Spleen (tissue), 7 donors: ENCODE data around the gene IFNGR1.

Experiments used
- POLR2A ChIP-seq, 3 donors: fragments of 450-650 bp; IDR thresholded peaks; one replicate each; pipeline ENCODE4 v1.5.1; 2017; ENCODE audit warnings: antibody characterized with exemption in 3 of 3, mild to moderate bottlenecking in 1 of 3
- POLR2AphosphoS5 ChIP-seq, 3 donors: sonication (generic); formaldehyde crosslinking; IDR thresholded peaks; one replicate each; pipeline ENCODE4 v1.5.1; 2017; ENCODE audit warnings: antibody characterized with exemption in 3 of 3
- TF ChIP-seq, protein P1 (sequence below), 11 experiments: fragments of 200-600 bp in 7 of 11; fragments of 450-650 bp in 4 of 11; sonication (generic) in 4 of 11; IDR thresholded peaks in 8 of 11; conservative IDR thresholded peaks in 3 of 11; 1 replicate in 7 of 11; 2 replicates in 4 of 11; pipeline versions ENCODE4 v1.4.0 to v1.8.0; 2016 to 2021; ENCODE audit warnings: antibody characterized with exemption in 11 of 11, inconsistent platforms in 4 of 11, mild to moderate bottlenecking in 1 of 11
- donor health status: DM: no; HTN: no; CAD: no; lungs with moderate emphysema.
- donor health status: DM: no; HTN: no; CAD: no.
- donor health status: DM: no; HTN: no; CAD: no.

- no peak for TF ChIP-seq POLR2A (IDR thresholded peaks at IDR 0.05)
- TF ChIP-seq, protein P1, sequence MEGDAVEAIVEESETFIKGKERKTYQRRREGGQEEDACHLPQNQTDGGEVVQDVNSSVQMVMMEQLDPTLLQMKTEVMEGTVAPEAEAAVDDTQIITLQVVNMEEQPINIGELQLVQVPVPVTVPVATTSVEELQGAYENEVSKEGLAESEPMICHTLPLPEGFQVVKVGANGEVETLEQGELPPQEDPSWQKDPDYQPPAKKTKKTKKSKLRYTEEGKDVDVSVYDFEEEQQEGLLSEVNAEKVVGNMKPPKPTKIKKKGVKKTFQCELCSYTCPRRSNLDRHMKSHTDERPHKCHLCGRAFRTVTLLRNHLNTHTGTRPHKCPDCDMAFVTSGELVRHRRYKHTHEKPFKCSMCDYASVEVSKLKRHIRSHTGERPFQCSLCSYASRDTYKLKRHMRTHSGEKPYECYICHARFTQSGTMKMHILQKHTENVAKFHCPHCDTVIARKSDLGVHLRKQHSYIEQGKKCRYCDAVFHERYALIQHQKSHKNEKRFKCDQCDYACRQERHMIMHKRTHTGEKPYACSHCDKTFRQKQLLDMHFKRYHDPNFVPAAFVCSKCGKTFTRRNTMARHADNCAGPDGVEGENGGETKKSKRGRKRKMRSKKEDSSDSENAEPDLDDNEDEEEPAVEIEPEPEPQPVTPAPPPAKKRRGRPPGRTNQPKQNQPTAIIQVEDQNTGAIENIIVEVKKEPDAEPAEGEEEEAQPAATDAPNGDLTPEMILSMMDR (IDR thresholded peaks at IDR 0.05 in 8 of 11, conservative IDR thresholded peaks at IDR 0.05 in 3 of 11) = no peak
- no peak for TF ChIP-seq POLR2AphosphoS5 (IDR thresholded peaks at IDR 0.05)
Observed at GRCh38 chr6:137246791-137247202, 27.6 kb upstream of the IFNGR1 start.
